MM.1S (cell line): ENCODE measurements around the gene DNAI1.

Experiments used
- DNase-seq: peaks from one replicate; pipeline ENCODE4 v3.0.0-alpha.2; 2015
- H2AFZ ChIP-seq: fragments of 300-600 bp; sonication (generic); 2 replicates; pipeline ENCODE4 v1.6.0; 2016; ENCODE audit warnings: antibody characterized with exemption, low read length
- H3F3A ChIP-seq: fragments of 300-600 bp; sonication (generic); 2 replicates; pipeline ENCODE4 v1.6.1; 2016; ENCODE audit warnings: mild to moderate bottlenecking, antibody characterized with exemption, low read length, moderate library complexity, mixed read lengths; ENCODE audit not compliant: insufficient read depth
- H3K27ac ChIP-seq: fragments of 300-600 bp; sonication (generic); 2 replicates; pipeline ENCODE4 v1.5.1; 2016; ENCODE audit warnings: mild to moderate bottlenecking, low read length
- H3K27me3 ChIP-seq: fragments of 300-600 bp; sonication (generic); replicated peaks from 2 replicates; pipeline ENCODE4 v1.6.0; 2016; ENCODE audit warnings: low read length; ENCODE audit not compliant: insufficient read depth
- H3K36me3 ChIP-seq: fragments of 300-600 bp; sonication (generic); replicated peaks from 2 replicates; pipeline ENCODE4 v1.6.1; 2016; ENCODE audit warnings: mild to moderate bottlenecking, low read length, mixed read lengths; ENCODE audit not compliant: insufficient read depth
- H3K4me1 ChIP-seq: fragments of 300-600 bp; sonication (generic); 2 replicates; pipeline ENCODE4 v1.6.1; 2016; ENCODE audit warnings: low read length, mixed read lengths
- H3K4me2 ChIP-seq: fragments of 300-600 bp; sonication (generic); 2 replicates; pipeline ENCODE4 v1.6.0; 2016; ENCODE audit warnings: low read depth, low read length
- H3K4me3 ChIP-seq: fragments of 300-600 bp; sonication (generic); 2 replicates; pipeline ENCODE4 v1.5.1; 2016; ENCODE audit warnings: low read length, mixed read lengths
- H3K79me2 ChIP-seq: fragments of 300-600 bp; sonication (generic); 2 replicates; pipeline ENCODE4 v1.6.1; 2016; ENCODE audit warnings: mixed run types, low read length, mixed read lengths
- H3K9ac ChIP-seq: fragments of 300-600 bp; sonication (generic); 2 replicates; pipeline ENCODE4 v1.6.1; 2016; ENCODE audit warnings: low read length, mixed read lengths
- H3K9me2 ChIP-seq: fragments of 300-600 bp; sonication (generic); replicated peaks from 2 replicates; pipeline ENCODE4 v1.6.1; 2016; ENCODE audit warnings: mild to moderate bottlenecking, low read length, mixed read lengths; ENCODE audit not compliant: insufficient read depth
- H3K9me3 ChIP-seq: fragments of 300-600 bp; sonication (generic); replicated peaks from 2 replicates; pipeline ENCODE4 v1.6.1; 2016; ENCODE audit warnings: mild to moderate bottlenecking, low read length, mixed read lengths; ENCODE audit not compliant: insufficient read depth
- H4K20me1 ChIP-seq: fragments of 300-600 bp; sonication (generic); 2 replicates; pipeline ENCODE4 v1.6.1; 2016; ENCODE audit warnings: mild to moderate bottlenecking, low read length, moderate library complexity, mixed read lengths; ENCODE audit not compliant: insufficient read depth
- CTCF ChIP-seq: fragments of 300-600 bp; sonication (generic); IDR thresholded peaks from 2 replicates; pipeline ENCODE4 v1.5.1; 2016; ENCODE audit warnings: antibody characterized with exemption, low read length, mixed read lengths
- EZH2 ChIP-seq: fragments of 300-600 bp; sonication (generic); optimal IDR thresholded peaks from 2 replicates; pipeline ENCODE3; 2017; ENCODE audit warnings: low read depth, mild to moderate bottlenecking, antibody characterized with exemption, low read length, mixed read lengths
- EZH2phosphoT487 ChIP-seq: fragments of 300-600 bp; sonication (generic); IDR thresholded peaks from 2 replicates; pipeline ENCODE4 v1.6.1; 2018; ENCODE audit warnings: antibody characterized with exemption, low read length

The DNAI1 gene

GRCh38 chr9:34552606-34552981 lies 94.0 kb downstream of the DNAI1 start:
- H3K9ac ChIP-seq, result no peak overlapping the region
- H3K4me1 ChIP-seq, result no peaks in the 10 kb centered on the region
- H2AFZ ChIP-seq, result no peak overlapping the region
- no peak overlapping the region for H3K4me2 ChIP-seq
- H3K9me2 ChIP-seq, result no peaks in the 10 kb centered on the region
- TF ChIP-seq EZH2, result no peak
- TF ChIP-seq CTCF, result no peak
- no peak for TF ChIP-seq EZH2phosphoT487
- no peak overlapping the region for H3K27ac ChIP-seq
- no peaks in the 10 kb centered on the region for H4K20me1 ChIP-seq
- H3K27me3 ChIP-seq, result peaks cover 79% of the 10 kb centered on the region
- H3K36me3 ChIP-seq, result no peaks in the 10 kb centered on the region
- H3K4me3 ChIP-seq, result no peak overlapping the region
- H3K79me2 ChIP-seq, result no peaks in the 10 kb centered on the region
- no peaks in the 10 kb centered on the region for H3K9me3 ChIP-seq
- H3F3A ChIP-seq, result no peaks in the 10 kb centered on the region
- no peak for DNase-seq

- Histone ChIP-seq H3F3A (no peaks in the 10 kb centered on the region), H3K4me1 (no peaks in the 10 kb centered on the region)
- TF ChIP-seq EZH2, result no peak
- TF ChIP-seq CTCF, result no peak
- TF ChIP-seq EZH2phosphoT487, result no peak
Observed at GRCh38 chr9:34552986-34553385, 94.4 kb downstream of the DNAI1 start.

GRCh38 chr9:34553511-34554021 lies 95.0 kb downstream of the DNAI1 start:
- no peaks in the 10 kb centered on the region for H3K9me3 ChIP-seq
- H3K9ac ChIP-seq, result no peak overlapping the region
- no peak overlapping the region for H3K4me2 ChIP-seq
- H3K4me3 ChIP-seq, result no peak overlapping the region
- H2AFZ ChIP-seq, result no peak overlapping the region
- no peaks in the 10 kb centered on the region for H3K79me2 ChIP-seq
- no peak for DNase-seq
- no peaks in the 10 kb centered on the region for H3K36me3 ChIP-seq
- no peaks in the 10 kb centered on the region for H3F3A ChIP-seq
- no peak for TF ChIP-seq EZH2phosphoT487
- no peak for TF ChIP-seq EZH2
- no peak for TF ChIP-seq CTCF
- H3K27me3 ChIP-seq, result peaks cover 83% of the 10 kb centered on the region
- H3K9me2 ChIP-seq, result no peaks in the 10 kb centered on the region
- H4K20me1 ChIP-seq, result no peaks in the 10 kb centered on the region
- H3K27ac ChIP-seq, result no peak overlapping the region
- H3K4me1 ChIP-seq, result no peaks in the 10 kb centered on the region

More at GRCh38 chr9:34552986-34553385, 94.4 kb downstream of the DNAI1 start:
- no peaks in the 10 kb centered on the region for H4K20me1 ChIP-seq
- no peaks in the 10 kb centered on the region for H3K9me3 ChIP-seq
- no peak overlapping the region for H3K4me3 ChIP-seq
- H3K27me3 ChIP-seq, result peaks cover 81% of the 10 kb centered on the region
- no peak overlapping the region for H3K9ac ChIP-seq
- no peak overlapping the region for H3K4me2 ChIP-seq
- H3K36me3 ChIP-seq, result no peaks in the 10 kb centered on the region
- H3K9me2 ChIP-seq, result no peaks in the 10 kb centered on the region
- no peak for DNase-seq
- H3K27ac ChIP-seq, result no peak overlapping the region
- no peak overlapping the region for H2AFZ ChIP-seq
- no peaks in the 10 kb centered on the region for H3K79me2 ChIP-seq
